T-helper 22 cell (primary cell): Measurements from ENCODE around the gene SPSB4.

Experiments used
- DNase-seq: peaks from one replicate; pipeline ENCODE4 v3.0.0-alpha.2; 2020; ENCODE audit warnings: low read depth

SPSB4 gene

DNA sequence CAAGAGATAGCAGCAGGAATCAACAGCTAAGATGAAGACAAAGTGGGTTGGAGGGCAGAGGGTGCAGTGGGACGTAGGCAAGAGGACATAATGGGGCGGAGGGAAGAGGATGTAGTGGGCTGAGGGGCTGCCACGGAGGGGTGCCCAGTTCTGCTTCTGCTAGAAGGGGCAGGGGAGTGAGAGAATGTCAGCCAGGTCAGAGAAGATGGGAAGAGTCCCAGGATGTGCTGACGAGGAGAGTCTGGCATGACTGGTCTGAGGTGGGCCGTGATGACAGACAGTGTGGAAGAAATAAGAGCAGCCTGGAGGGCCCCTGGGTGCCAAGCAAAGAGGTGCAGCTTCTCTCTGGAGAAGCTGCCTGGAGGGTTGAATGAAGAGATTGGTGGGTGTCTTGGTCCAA lies 4.0 kb downstream of the SPSB4 start:
- DNase-seq: no peak

DNA sequence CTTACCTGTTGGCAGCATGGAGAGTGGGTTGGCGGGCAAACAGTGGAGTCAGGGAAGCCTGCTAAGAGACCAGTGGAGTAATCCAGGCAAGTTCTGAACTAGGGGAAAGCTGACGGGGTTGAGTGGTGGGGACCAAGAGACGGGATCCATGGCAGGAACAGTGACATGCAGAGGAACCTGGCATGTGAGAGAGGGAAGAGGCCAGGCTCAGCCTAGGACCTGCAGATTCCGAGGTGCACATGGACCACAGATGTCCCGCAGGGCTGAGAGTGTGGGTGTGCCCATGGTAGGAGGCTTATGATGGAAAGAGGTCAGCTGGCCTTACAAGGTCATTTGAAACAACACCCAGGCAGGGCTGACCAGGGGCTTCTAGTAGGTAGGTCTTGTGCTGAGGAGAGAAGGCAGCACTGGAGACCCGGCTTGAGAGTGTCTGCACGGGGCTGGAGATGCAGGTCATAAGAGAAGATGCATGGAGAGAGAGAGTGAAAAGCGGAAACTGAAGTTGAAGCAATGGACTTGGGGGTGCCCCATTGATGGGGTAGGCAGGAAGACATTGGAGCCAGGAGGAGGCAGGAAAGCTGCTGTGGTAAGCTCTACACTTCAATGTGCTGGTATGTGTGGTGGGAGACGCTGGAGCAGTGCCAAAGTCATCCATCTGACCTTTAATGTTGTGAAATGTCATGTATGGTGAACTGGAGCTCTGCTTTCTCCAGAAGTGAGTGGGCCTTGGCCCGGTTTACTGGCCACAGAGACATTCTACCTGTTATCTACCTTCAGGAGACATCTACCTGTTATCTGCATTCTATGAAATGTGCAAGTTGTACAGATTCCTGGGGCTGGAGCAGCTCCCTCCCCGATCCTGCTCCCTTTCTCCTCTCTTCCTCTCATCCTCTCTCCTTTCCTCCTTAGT lies 4.6 kb downstream of the SPSB4 start:
- no peak for DNase-seq

DNA sequence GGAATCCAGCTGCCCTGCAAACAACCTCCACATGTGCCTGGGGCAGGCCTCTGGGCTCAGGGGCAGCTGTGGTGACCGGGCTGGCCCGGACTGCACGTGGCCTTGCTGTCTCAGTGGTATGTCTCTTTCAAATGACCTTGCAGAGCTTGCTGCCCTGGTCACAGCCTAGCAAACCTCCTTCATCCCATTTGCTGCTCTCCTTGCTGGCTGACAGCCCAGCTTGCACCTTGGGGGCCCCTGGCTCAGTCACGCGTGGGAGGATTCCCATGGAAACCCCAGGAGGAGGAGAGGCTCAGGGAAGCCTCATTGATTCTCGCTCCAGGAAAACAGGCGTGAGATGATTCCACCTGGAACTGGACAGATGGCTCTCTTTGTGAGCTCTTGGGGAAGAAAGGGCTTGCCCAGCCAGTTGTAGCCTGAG lies 5.6 kb downstream of the SPSB4 start:
- no peak for DNase-seq

- no peak for DNase-seq
Observed at GRCh38 chr3:141057436-141057835, 6.3 kb downstream of the SPSB4 start.

GRCh38 chr3:141057946-141058800 lies 7.0 kb downstream of the SPSB4 start:
- no peak for DNase-seq

- DNase-seq: no peak
Observed at GRCh38 chr3:141058996-141059395, 7.8 kb downstream of the SPSB4 start.

- DNase-seq: no peak
Observed at GRCh38 chr3:141059816-141060215, 8.7 kb downstream of the SPSB4 start.

DNA sequence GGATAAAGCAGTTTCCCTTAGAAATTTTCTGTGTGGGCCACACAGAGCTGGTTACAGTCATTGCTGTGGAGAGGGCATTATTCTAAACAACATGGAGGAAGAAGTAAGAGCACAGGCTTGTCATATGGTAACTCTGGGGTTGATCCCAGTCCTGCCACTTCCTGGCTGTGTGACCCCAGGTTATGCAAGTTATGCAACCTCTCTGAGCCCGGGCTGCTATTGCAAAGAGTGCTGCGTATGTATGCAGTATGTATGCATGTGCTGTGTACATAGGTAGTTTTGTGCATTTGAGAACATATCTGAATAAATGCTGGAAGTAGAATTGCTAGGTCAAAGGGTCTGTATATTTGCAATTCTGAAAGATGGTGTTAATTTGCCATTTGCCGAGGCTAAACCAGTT lies 9.2 kb downstream of the SPSB4 start:
- DNase-seq: no peak

GRCh38 chr3:141063831-141064230 lies 12.7 kb downstream of the SPSB4 start:
- no peak for DNase-seq

GRCh38 chr3:141064255-141064926 lies 13.2 kb downstream of the SPSB4 start:
- no peak for DNase-seq

GRCh38 chr3:141065258-141065657 lies 14.1 kb downstream of the SPSB4 start:
- no peak for DNase-seq

GRCh38 chr3:141065841-141066805 lies 15.0 kb downstream of the SPSB4 start:
- DNase-seq: no peak

DNA sequence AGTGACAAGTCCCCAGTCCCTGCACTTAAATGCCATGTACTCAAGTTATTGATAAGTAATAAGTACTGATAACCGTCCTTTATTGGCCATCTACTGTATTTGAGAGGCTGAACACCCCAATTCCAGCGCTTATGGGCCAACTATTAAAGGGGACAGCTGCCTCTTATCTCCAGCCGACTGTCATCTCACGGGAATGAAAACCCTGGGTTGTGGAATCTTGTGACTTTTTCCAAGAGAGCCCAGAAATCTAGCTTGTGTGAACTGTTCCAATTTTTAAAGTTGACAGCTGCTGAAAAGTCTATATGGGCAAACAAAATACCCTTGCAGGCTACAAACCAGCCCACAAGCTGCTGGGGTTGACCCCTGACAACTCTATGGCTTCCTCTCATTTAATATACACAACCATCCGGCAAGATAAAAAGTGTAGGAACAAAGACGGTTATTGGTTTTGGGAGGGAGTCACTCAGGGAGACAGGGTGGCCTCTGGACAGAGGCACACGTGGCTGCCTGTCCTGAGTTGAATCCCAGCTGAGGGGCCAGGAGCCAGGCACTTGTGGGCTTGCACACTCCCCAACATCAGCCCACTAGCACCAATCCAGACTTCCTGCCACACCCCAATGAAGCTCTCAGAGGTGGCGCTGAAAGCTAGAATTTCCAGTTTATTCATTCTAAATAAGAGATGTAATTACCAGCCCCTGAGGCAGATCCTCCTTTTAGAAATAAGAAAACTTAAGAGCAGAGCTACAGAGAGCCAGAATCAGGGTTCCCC lies 16.2 kb downstream of the SPSB4 start:
- no peak for DNase-seq

GRCh38 chr3:141070229-141070628 lies 19.1 kb downstream of the SPSB4 start:
- DNase-seq: no peak

GRCh38 chr3:141070727-141071357 lies 19.7 kb downstream of the SPSB4 start:
- DNase-seq: no peak

DNA sequence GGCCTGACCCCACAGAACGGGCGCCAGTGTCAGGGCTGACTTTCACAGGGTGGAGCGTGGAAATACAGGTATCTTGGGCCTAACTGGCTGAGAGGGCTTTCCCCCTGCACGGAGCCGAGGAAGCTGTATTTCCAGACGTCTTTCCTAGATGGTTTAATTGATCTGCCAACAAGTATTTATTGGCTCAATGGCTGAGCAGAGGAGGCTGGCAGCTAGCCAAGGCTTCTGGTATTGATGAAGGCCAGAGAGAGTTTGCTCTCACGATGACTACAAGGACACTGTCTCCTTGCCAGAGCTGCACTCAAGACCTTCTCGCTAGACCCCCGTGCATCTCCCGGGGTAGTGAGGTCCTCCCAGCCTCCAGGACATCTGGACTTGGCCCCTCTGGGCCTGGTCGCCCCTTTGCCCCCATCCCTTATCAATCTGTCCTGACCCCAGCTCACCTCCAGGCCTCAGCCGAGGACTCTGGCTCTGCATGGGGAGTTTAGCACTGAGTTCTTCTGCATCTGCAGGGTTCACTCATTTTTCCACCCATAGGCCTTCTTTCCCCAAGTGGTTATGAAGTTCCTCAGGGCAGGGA lies 20.6 kb downstream of the SPSB4 start:
- no peak for DNase-seq

GRCh38 chr3:141072950-141073349 lies 21.8 kb downstream of the SPSB4 start:
- DNase-seq: no peak

DNA sequence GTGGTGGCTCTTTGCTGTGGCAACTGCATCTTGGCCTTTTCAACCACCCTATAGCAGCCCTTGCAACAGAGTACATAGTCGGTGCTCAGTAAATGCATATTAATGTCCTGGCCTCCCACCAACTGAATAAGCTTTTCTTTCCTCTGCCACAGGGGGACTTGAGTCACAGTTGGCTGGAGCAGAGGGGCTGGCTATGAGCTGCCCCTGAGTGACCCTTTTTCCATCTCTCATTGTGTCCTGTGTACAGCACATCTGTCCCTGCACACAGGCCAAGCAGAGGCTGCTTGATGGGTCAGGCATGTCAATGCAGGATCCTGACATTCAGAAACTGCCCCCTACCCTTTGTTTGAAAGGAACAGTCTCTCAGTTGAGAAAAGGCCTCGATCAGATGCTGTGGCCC lies 22.4 kb downstream of the SPSB4 start:
- DNase-seq: no peak

- DNase-seq: no peak
Observed at GRCh38 chr3:141074529-141074928, 23.4 kb downstream of the SPSB4 start.
